ENCODE measurements around the gene NOM1.
"Not testable (repeated sequence)": the region's sequence is repeated elsewhere in the genome, so short reads cannot be mapped to it uniquely, and the experiment has no call there.

NOM1 gene

DNA sequence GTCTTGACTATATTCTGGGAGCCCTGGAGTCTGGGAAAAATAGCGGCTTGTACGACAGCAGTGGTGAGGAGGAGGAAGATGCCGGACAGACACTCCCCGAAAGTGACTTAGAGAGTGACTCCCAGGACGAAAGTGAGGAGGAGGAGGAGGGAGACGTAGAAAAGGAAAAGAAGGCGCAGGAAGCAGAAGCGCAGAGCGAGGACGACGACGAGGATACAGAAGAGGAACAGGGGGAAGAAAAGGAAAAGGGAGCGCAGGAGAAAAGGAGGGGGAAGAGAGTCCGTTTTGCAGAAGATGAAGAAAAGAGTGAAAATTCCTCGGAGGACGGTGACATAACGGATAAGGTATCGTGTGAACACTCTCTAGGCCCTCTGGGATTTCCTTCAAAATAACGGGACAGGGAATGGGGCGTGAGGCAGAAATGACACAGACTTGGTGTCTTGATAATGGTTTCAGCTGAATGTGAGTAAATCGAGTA lies 908 bp downstream of the NOM1 start:
- H3K79me2 ChIP-seq (ENCODE audit: low read length), result peaks cover 58% of the 10 kb centered on the region
- no peak for TF ChIP-seq EZH2phosphoT487 (IDR thresholded peaks at IDR 0.05; ENCODE audit: low read depth)
- TF ChIP-seq, protein P1, sequence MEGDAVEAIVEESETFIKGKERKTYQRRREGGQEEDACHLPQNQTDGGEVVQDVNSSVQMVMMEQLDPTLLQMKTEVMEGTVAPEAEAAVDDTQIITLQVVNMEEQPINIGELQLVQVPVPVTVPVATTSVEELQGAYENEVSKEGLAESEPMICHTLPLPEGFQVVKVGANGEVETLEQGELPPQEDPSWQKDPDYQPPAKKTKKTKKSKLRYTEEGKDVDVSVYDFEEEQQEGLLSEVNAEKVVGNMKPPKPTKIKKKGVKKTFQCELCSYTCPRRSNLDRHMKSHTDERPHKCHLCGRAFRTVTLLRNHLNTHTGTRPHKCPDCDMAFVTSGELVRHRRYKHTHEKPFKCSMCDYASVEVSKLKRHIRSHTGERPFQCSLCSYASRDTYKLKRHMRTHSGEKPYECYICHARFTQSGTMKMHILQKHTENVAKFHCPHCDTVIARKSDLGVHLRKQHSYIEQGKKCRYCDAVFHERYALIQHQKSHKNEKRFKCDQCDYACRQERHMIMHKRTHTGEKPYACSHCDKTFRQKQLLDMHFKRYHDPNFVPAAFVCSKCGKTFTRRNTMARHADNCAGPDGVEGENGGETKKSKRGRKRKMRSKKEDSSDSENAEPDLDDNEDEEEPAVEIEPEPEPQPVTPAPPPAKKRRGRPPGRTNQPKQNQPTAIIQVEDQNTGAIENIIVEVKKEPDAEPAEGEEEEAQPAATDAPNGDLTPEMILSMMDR (IDR thresholded peaks at IDR 0.05; ENCODE audit: low read depth, low read length), result no peak
- H4K20me1 ChIP-seq (ENCODE audit: insufficient read depth, low read length), result peaks cover 19% of the 10 kb centered on the region
- peak overlapping the region; percentile 99 for H3K4me2 ChIP-seq (ENCODE audit: low read length)
- H3K9ac ChIP-seq (ENCODE audit: low read length), result peak overlapping the region; percentile 72
- peak overlapping the region; percentile 95 for H3K4me3 ChIP-seq (ENCODE audit: low read length)
- H3K27me3 ChIP-seq (ENCODE audit: low read depth, low read length), result no peaks in the 10 kb centered on the region
- H3K27ac ChIP-seq (ENCODE audit: low read length), result peak overlapping the region; percentile 38
- H3K9me3 ChIP-seq (ENCODE audit: insufficient read depth, low read length), result no peaks in the 10 kb centered on the region
- H3K36me3 ChIP-seq (replicated peaks; ENCODE audit: low read depth, low read length), result peaks cover 28% of the 10 kb centered on the region
- no peak overlapping the region for H2AFZ ChIP-seq (ENCODE audit: low read depth, low read length)
- peaks cover 18% of the 10 kb centered on the region for H3K4me1 ChIP-seq (ENCODE audit: low read length)

DNA sequence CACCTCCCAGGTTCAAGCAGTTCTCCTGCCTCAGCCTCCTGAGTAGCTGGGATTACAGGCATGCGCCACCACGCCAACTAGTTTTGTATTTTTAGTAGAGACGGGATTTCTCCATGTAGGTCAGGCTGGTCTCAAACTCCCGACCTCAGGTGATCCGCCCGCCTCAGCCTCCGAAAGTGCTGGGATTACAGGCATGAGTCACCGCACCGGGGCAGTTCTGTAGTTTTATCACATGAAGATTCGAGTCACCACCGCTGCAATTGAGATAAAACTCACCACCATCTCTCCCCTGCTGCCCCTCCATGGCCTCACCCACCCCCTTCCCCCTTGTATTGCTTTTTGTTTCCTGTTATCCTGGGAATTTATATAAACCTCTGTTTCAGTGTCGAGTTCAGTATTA lies 3.7 kb downstream of the NOM1 start:
- peaks cover 28% of the 10 kb centered on the region for H4K20me1 ChIP-seq (ENCODE audit: insufficient read depth, low read length)
- not testable (repeated sequence) for H3K9ac ChIP-seq (ENCODE audit: low read length); H3K4me3 ChIP-seq (ENCODE audit: low read length); H3K9me3 ChIP-seq (ENCODE audit: insufficient read depth, low read length); H3K4me2 ChIP-seq (ENCODE audit: low read length); H3K27ac ChIP-seq (ENCODE audit: low read length); H3K27me3 ChIP-seq (ENCODE audit: low read depth, low read length); H2AFZ ChIP-seq (ENCODE audit: low read depth, low read length)
- peaks cover 78% of the 10 kb centered on the region for H3K79me2 ChIP-seq (ENCODE audit: low read length)
- peaks cover 48% of the 10 kb centered on the region for H3K36me3 ChIP-seq (replicated peaks; ENCODE audit: low read depth, low read length)
- peaks cover 18% of the 10 kb centered on the region for H3K4me1 ChIP-seq (ENCODE audit: low read length)

DNA sequence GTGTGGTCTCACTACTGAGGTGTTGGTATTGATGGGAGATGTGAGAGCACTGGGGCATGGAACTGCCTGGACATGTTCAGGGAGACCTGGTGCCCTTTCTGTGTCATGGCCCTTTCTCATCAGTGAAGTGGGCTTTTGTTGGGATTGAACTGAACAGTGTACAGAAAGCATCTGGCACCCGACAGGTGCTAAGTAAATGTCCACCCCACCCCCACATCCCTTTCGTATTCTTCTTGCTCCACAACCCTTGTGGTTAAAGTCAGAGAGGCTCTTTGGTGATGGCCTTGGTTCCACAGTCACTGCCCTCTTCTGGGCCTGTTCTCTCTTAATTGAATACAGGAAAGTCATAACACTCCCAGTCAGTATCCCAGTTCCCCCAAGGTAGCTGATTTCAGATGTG lies 5.4 kb downstream of the NOM1 start:
- Histone ChIP-seq H3K4me2 (ENCODE audit: low read length) (no peak overlapping the region), H3K79me2 (ENCODE audit: low read length) (peaks cover 84% of the 10 kb centered on the region), H3K4me1 (ENCODE audit: low read length) (peaks cover 13% of the 10 kb centered on the region), H2AFZ (ENCODE audit: low read depth, low read length) (no peak overlapping the region), H3K36me3 (replicated peaks; ENCODE audit: low read depth, low read length) (peaks cover 60% of the 10 kb centered on the region), H3K27ac (ENCODE audit: low read length) (no peak overlapping the region), H3K9me3 (ENCODE audit: insufficient read depth, low read length) (no peaks in the 10 kb centered on the region), H3K4me3 (ENCODE audit: low read length) (no peak overlapping the region), H4K20me1 (ENCODE audit: insufficient read depth, low read length) (peaks cover 28% of the 10 kb centered on the region), H3K9ac (ENCODE audit: low read length) (no peak overlapping the region), H3K27me3 (ENCODE audit: low read depth, low read length) (no peaks in the 10 kb centered on the region)
- no peak for TF ChIP-seq EZH2phosphoT487 (IDR thresholded peaks at IDR 0.05; ENCODE audit: low read depth)
- TF ChIP-seq, protein P1 (IDR thresholded peaks at IDR 0.05; ENCODE audit: low read depth, low read length), result no peak

DNA sequence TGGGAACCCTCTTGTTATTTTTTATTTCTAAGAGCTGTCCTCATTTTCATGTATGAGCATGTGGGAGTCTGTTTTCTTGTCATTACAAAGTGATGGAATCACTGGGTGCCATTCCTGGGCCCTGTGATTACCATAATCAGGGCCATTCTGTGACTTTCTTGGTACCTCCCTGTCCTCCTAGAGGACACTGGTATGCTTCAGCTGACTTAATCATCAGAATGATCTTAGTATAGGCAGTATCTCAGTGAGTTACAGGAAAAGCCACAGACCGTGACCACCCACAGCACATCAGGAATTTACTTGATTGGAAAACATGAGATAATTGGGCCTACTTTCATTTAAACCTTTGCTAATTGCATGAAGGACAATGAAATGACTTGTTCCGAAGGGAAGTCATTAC lies 7.2 kb downstream of the NOM1 start:
- Histone ChIP-seq H3K9me3 (ENCODE audit: insufficient read depth, low read length) (no peaks in the 10 kb centered on the region), H3K27ac (ENCODE audit: low read length) (no peak overlapping the region), H3K4me1 (ENCODE audit: low read length) (peaks cover 4% of the 10 kb centered on the region; the same call in 1 of the 2 replicates), H4K20me1 (ENCODE audit: insufficient read depth, low read length) (peaks cover 15% of the 10 kb centered on the region; the same call in 1 of the 2 replicates), H3K36me3 (replicated peaks; ENCODE audit: low read depth, low read length) (peaks cover 78% of the 10 kb centered on the region), H3K9ac (ENCODE audit: low read length) (no peak overlapping the region), H3K79me2 (ENCODE audit: low read length) (peaks cover 79% of the 10 kb centered on the region), H3K27me3 (ENCODE audit: low read depth, low read length) (no peaks in the 10 kb centered on the region), H3K4me2 (ENCODE audit: low read length) (no peak overlapping the region), H3K4me3 (ENCODE audit: low read length) (no peak overlapping the region), H2AFZ (ENCODE audit: low read depth, low read length) (no peak overlapping the region)
- TF ChIP-seq EZH2phosphoT487 (IDR thresholded peaks at IDR 0.05; ENCODE audit: low read depth), result no peak
- TF ChIP-seq, protein P1 (IDR thresholded peaks at IDR 0.05; ENCODE audit: low read depth, low read length), result no peak
